ENCODE data around the gene LTA4H. TPM values are rescaled to one million over a fixed set of nuclear protein-coding genes. Genes with fewer than 3 reads are reported as not detected.

Gene LTA4H
- total RNA-seq, 1 donor from 2014 or later = 567 TPM

DNA sequence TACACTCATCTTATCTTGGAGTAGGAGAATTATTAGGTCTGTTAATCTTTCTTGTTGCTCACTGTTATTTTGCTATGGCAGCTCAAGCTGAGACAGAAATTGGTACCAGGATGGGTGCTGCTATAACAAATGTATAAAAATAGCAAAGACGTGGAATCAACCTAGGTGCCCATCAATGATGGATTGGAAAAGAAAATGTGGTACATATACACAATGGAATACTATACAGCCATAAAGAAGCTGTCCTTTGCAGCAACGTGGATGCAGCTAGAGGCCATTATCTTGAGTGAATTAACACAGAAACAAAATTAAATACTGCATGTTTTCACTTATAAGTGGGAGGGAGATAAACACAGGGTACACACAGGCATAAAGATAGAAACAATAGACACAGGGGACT is 14.8 kb upstream of the LTA4H start:
- intact Hi-C loops (cut with DNase I) = no loop called here
- Histone ChIP-seq H3K4me3 (no peak overlapping the region), H3K36me3 (no peaks in the 10 kb centered on the region), H3K27me3 (ENCODE audit: low read depth) (no peaks in the 10 kb centered on the region), H3K4me1 (peaks cover 46% of the 10 kb centered on the region), H3K9me3 (no peaks in the 10 kb centered on the region), H3K27ac (no peak overlapping the region)
- no peak for DNase-seq
- TF ChIP-seq, protein P1, sequence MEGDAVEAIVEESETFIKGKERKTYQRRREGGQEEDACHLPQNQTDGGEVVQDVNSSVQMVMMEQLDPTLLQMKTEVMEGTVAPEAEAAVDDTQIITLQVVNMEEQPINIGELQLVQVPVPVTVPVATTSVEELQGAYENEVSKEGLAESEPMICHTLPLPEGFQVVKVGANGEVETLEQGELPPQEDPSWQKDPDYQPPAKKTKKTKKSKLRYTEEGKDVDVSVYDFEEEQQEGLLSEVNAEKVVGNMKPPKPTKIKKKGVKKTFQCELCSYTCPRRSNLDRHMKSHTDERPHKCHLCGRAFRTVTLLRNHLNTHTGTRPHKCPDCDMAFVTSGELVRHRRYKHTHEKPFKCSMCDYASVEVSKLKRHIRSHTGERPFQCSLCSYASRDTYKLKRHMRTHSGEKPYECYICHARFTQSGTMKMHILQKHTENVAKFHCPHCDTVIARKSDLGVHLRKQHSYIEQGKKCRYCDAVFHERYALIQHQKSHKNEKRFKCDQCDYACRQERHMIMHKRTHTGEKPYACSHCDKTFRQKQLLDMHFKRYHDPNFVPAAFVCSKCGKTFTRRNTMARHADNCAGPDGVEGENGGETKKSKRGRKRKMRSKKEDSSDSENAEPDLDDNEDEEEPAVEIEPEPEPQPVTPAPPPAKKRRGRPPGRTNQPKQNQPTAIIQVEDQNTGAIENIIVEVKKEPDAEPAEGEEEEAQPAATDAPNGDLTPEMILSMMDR (IDR thresholded peaks at IDR 0.05) = no peak
- ATAC-seq = no peak

DNA sequence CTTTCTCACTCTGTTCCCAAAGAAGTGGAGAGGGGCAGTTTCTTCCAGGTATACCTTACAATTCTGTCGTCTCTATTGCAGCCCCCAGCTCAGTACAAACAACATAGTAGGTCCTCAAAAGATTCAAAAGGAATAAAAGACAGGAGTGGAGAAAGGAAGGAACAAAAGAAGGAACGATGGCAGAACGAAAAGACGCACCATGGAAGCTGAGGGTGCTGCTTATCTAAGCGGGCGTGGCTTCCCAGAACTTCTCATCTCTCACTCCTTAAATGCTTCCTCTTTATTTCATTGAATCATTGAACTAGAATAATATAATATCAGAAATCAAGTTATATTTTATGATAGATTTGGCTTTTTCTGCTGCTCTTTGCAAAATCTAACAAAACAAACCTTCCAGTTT is 13.7 kb upstream of the LTA4H start:
- Histone ChIP-seq H3K36me3 (no peaks in the 10 kb centered on the region), H3K4me1 (peaks cover 57% of the 10 kb centered on the region), H3K9me3 (no peaks in the 10 kb centered on the region), H3K4me3 (no peak overlapping the region), H3K27ac (peak overlapping the region; percentile 72), H3K27me3 (ENCODE audit: low read depth) (no peaks in the 10 kb centered on the region)
- intact Hi-C loops (cut with DNase I) = no loop called here
- DNase-seq = no peak
- no peak for ATAC-seq
- TF ChIP-seq, protein P1 (IDR thresholded peaks at IDR 0.05) = no peak

DNA sequence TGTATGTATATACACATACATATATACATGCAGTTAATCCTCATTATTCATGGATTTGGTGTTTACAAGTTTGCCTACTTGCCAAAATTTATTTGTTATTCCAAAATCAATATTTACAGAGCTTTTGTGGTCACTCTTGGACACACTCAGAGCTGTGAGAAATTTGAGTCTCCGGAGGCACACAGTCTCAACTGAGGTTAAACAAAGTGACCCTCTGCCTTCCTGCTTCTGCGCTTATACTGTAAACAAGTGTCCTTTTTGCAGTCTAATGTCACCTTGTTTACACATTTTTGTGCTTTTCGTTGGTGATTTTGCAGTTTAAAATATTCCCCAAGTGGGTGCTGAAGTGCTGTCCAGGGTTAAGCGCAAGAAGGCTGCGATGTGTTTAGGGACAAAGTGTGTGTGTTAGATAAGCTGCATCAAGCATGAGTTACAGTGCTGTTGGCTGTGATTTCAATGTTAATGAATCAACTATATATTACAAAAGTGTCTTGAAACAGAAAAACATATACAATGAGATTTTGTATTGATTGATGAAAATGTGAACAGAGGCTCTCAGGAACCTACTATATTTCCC is 13.1 kb upstream of the LTA4H start:
- H3K4me1 ChIP-seq = peaks cover 60% of the 10 kb centered on the region
- no peaks in the 10 kb centered on the region for H3K9me3 ChIP-seq
- H3K36me3 ChIP-seq = no peaks in the 10 kb centered on the region
- intact Hi-C loops (cut with DNase I) = no loop called here
- no peak overlapping the region for H3K4me3 ChIP-seq
- no peaks in the 10 kb centered on the region for H3K27me3 ChIP-seq (ENCODE audit: low read depth)
- TF ChIP-seq, protein P1 (IDR thresholded peaks at IDR 0.05) = no peak
- no peak for DNase-seq
- peak; percentile 61 to 69 for ATAC-seq
- H3K27ac ChIP-seq = peak overlapping the region; percentile 72

DNA sequence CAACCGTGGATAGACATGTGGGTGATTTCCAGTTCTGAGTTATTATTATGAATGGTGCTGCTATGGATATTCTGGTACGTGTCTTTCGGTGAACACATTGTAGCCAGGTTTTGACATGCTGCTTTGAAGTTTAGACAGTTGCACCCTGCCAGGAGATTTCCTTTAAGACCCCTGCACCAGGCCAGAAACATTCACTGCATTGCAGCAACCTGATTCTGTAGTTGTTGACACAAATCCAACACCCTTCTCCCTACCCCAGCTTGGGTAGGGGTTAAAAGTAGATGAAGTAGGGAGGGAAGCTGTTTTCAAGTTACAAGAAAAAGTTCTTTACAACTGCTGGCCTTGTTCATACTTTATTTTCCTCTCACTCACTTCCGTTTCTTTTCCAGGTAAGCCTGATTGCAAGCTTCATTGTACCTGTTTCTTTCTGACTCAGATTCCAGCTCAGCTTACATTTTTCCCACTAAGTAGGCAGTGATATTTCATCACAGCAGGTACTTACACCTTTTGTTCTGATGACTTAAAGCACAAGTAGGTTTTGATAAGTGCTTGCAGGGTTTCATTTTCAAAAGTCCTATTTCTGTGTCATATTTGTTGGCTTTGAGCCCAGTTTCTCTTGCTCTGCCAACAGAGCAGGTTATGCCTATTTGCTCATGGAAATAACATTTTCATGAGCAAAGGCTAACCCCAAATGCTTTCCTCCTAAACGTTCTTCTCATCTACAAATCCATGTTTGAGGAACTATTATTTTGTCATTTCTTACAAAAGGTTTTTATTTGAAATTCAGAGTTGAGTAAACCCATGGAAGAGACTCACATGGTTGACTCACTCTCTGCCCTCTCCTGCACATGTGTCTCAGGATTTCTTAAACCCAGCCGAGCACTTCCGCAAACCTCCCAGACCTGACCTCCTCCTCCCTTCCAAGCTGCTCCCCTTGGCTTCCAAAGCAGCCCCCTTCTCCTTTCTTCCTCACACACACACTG is 12.1 kb upstream of the LTA4H start:
- Histone ChIP-seq H3K36me3 (no peaks in the 10 kb centered on the region), H3K4me1 (peaks cover 60% of the 10 kb centered on the region), H3K27ac (peak overlapping the region; percentile 72), H3K4me3 (no peak overlapping the region), H3K27me3 (ENCODE audit: low read depth) (no peaks in the 10 kb centered on the region), H3K9me3 (no peaks in the 10 kb centered on the region)
- TF ChIP-seq, protein P1 (IDR thresholded peaks at IDR 0.05) = no peak
- DNase-seq = peak; percentile 67
- intact Hi-C loops (cut with DNase I) = no loop called here
- peak; percentile 87 to 90 for ATAC-seq

DNA sequence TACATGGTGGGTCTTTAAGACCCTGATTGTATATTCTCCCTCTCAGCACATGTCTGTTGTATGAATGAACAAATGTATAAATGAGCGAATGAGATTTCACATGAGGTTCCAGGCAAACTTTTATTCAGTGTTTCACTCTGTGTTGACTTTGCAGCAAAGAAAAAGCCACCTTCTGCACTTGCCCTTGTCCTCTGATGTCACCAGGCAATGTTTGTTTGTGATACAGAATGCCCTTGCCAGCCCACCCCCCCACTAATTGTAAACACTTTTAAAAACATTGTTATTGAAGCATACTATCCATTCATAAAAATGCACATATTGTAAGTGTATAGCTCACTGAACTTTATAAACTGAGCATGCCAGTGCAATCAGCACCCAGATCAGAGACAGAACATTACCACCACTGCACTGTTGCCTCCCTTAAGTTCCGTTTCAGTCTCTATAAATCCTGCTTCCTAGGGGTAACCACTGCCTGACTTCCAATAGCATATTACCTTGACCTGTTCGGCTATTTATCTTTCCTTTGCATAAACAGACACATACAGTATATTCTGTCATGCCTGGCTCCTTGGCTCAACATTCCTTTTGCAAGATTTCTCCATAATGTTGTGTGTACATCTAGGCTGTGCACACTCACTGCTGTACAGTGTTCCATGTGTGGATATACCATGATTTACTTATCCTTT is 11.3 kb upstream of the LTA4H start:
- Histone ChIP-seq H3K4me1 (peaks cover 60% of the 10 kb centered on the region), H3K36me3 (no peaks in the 10 kb centered on the region), H3K9me3 (no peaks in the 10 kb centered on the region), H3K27ac (peak overlapping the region; percentile 72), H3K4me3 (no peak overlapping the region), H3K27me3 (ENCODE audit: low read depth) (no peaks in the 10 kb centered on the region)
- intact Hi-C loops (cut with DNase I) = no loop called here
- DNase-seq = no peak
- no peak for ATAC-seq
- TF ChIP-seq, protein P1 (IDR thresholded peaks at IDR 0.05) = no peak
